Measurements from ENCODE around the gene GULP1. TPM values are rescaled to one million over a fixed set of nuclear protein-coding genes. Genes with fewer than 3 reads are reported as not detected.

GULP1 gene
- total RNA-seq, 1 donor from 2014 or later = 49.0 TPM

GRCh38 chr2:188345426-188345825 is 53.8 kb downstream of the GULP1 start:
- Mint-ChIP-seq H3K9me3 (no peaks in the 10 kb centered on the region), H3K4me1 (ENCODE audit: unreplicated experiment) (peaks cover 19% of the 10 kb centered on the region), H3K27me3 (no peaks in the 10 kb centered on the region), H3K27ac (no peak overlapping the region), H3K36me3 (peaks cover 7% of the 10 kb centered on the region), H3K4me3 (no peak overlapping the region)
- TF ChIP-seq CTCF (conservative IDR thresholded peaks at IDR 0.05) = no peak
- DNase-seq (ENCODE audit: extremely low spot score, unreplicated experiment) = no peak

- TF ChIP-seq CTCF (conservative IDR thresholded peaks at IDR 0.05) = no peak
- Mint-ChIP-seq H3K27ac (no peak overlapping the region), H3K4me1 (ENCODE audit: unreplicated experiment) (peaks cover 19% of the 10 kb centered on the region), H3K4me3 (no peak overlapping the region), H3K27me3 (no peaks in the 10 kb centered on the region), H3K9me3 (no peaks in the 10 kb centered on the region), H3K36me3 (peaks cover 7% of the 10 kb centered on the region)
- no peak for DNase-seq (ENCODE audit: extremely low spot score, unreplicated experiment)
These were observed 54.3 kb downstream of the GULP1 start for GRCh38 chr2:188345831-188346458.

- Mint-ChIP-seq H3K9me3 (no peaks in the 10 kb centered on the region), H3K4me3 (no peak overlapping the region), H3K4me1 (ENCODE audit: unreplicated experiment) (peaks cover 18% of the 10 kb centered on the region), H3K27ac (no peak overlapping the region), H3K27me3 (no peaks in the 10 kb centered on the region), H3K36me3 (peaks cover 4% of the 10 kb centered on the region)
- TF ChIP-seq CTCF (conservative IDR thresholded peaks at IDR 0.05) = no peak
- no peak for DNase-seq (ENCODE audit: extremely low spot score, unreplicated experiment)
These were observed 57.3 kb downstream of the GULP1 start for GRCh38 chr2:188349019-188349418.

- H3K36me3 Mint-ChIP-seq = peaks cover 5% of the 10 kb centered on the region
- peaks cover 2% of the 10 kb centered on the region for H3K4me1 Mint-ChIP-seq (ENCODE audit: unreplicated experiment)
- H3K27ac Mint-ChIP-seq = no peak overlapping the region
- DNase-seq (ENCODE audit: extremely low spot score, unreplicated experiment) = no peak
- no peak overlapping the region for H3K4me3 Mint-ChIP-seq
- no peak for TF ChIP-seq CTCF (conservative IDR thresholded peaks at IDR 0.05)
- H3K9me3 Mint-ChIP-seq = no peaks in the 10 kb centered on the region
- H3K27me3 Mint-ChIP-seq = no peaks in the 10 kb centered on the region
These were observed 61.6 kb downstream of the GULP1 start for GRCh38 chr2:188353282-188353681.

- no peaks in the 10 kb centered on the region for H3K36me3 Mint-ChIP-seq
- no peak for TF ChIP-seq CTCF (conservative IDR thresholded peaks at IDR 0.05)
- no peak for DNase-seq (ENCODE audit: extremely low spot score, unreplicated experiment)
- H3K27ac Mint-ChIP-seq = no peak overlapping the region
- H3K4me1 Mint-ChIP-seq (ENCODE audit: unreplicated experiment) = peaks cover 14% of the 10 kb centered on the region
- no peak overlapping the region for H3K4me3 Mint-ChIP-seq
- H3K27me3 Mint-ChIP-seq = no peaks in the 10 kb centered on the region
- no peaks in the 10 kb centered on the region for H3K9me3 Mint-ChIP-seq
These were observed 69.0 kb downstream of the GULP1 start for GRCh38 chr2:188360485-188361263.

All from type B pancreatic cell (in vitro differentiated cells).